ENCODE data around the gene NCOA5. TPM values are rescaled to one million over a fixed set of nuclear protein-coding genes. Genes with fewer than 3 reads are reported as not detected.

Gene NCOA5
- total RNA-seq, 1 donor: 18.6 TPM

GRCh38 chr20:46050885-46051284 lies 38.9 kb downstream of the NCOA5 start:
- no peak overlapping the region for H3K4me3 ChIP-seq (ENCODE audit: low read depth, low read length)
- DNase-seq (ENCODE audit: low read depth): no peak
- TF ChIP-seq CTCF (IDR thresholded peaks at IDR 0.05; ENCODE audit: insufficient read depth, low read depth, low read length): no peak

- H3K4me3 ChIP-seq (ENCODE audit: low read depth, low read length): no peak overlapping the region
- no peak for TF ChIP-seq CTCF (IDR thresholded peaks at IDR 0.05; ENCODE audit: insufficient read depth, low read depth, low read length)
- no peak for DNase-seq (ENCODE audit: low read depth)
Measured at GRCh38 chr20:46050444-46050843, 39.3 kb downstream of the NCOA5 start.

- H3K4me3 ChIP-seq (ENCODE audit: low read depth, low read length): no peak overlapping the region
- TF ChIP-seq CTCF (IDR thresholded peaks at IDR 0.05; ENCODE audit: insufficient read depth, low read depth, low read length): no peak
- no peak for DNase-seq (ENCODE audit: low read depth)
Measured at GRCh38 chr20:46049815-46050214, 39.9 kb downstream of the NCOA5 start.

GRCh38 chr20:46049190-46049589 lies 40.6 kb downstream of the NCOA5 start:
- no peak overlapping the region for H3K4me3 ChIP-seq (ENCODE audit: low read depth, low read length)
- TF ChIP-seq CTCF (IDR thresholded peaks at IDR 0.05; ENCODE audit: insufficient read depth, low read depth, low read length): no peak
- DNase-seq (ENCODE audit: low read depth): no peak

GRCh38 chr20:46047821-46048220 lies 41.9 kb downstream of the NCOA5 start:
- TF ChIP-seq CTCF (IDR thresholded peaks at IDR 0.05; ENCODE audit: insufficient read depth, low read depth, low read length): no peak
- H3K4me3 ChIP-seq (ENCODE audit: low read depth, low read length): no peak overlapping the region
- DNase-seq (ENCODE audit: low read depth): no peak

- TF ChIP-seq CTCF (IDR thresholded peaks at IDR 0.05; ENCODE audit: insufficient read depth, low read depth, low read length): no peak
- no peak for DNase-seq (ENCODE audit: low read depth)
- H3K4me3 ChIP-seq (ENCODE audit: low read depth, low read length): no peak overlapping the region
Measured at GRCh38 chr20:46046588-46047310, 43.0 kb downstream of the NCOA5 start.

GRCh38 chr20:46044896-46045295 lies 44.9 kb downstream of the NCOA5 start:
- no peak overlapping the region for H3K4me3 ChIP-seq (ENCODE audit: low read depth, low read length)
- DNase-seq (ENCODE audit: low read depth): no peak
- TF ChIP-seq CTCF (IDR thresholded peaks at IDR 0.05; ENCODE audit: insufficient read depth, low read depth, low read length): no peak

Data from fibroblast of villous mesenchyme (primary cell).